Neural cell (in vitro differentiated cells): Measurements from ENCODE around the gene COL23A1. TPM values are rescaled to one million over a fixed set of nuclear protein-coding genes. Genes with fewer than 3 reads are reported as not detected.

Source experiments
- H2AFZ ChIP-seq: fragments of 200-600, 300-800 bp; sonication (generic), shearing (Covaris generic); 2 replicates; pipeline ENCODE4 v1.6.0; 2014; ENCODE audit warnings: low read depth, mild to moderate bottlenecking, antibody characterized with exemption, low read length, moderate library complexity
- H3F3A ChIP-seq: fragments of 200-600 bp; shearing (Covaris generic); 2 replicates; pipeline ENCODE4 v1.6.1; 2016; ENCODE audit warnings: mild to moderate bottlenecking, moderate library complexity, mixed read lengths, antibody characterized with exemption, low read length; ENCODE audit not compliant: insufficient read depth, poor library complexity, severe bottlenecking
- H3K27ac ChIP-seq: fragments of 200-600, 300-800 bp; sonication (generic), shearing (Covaris generic); 2 replicates; pipeline ENCODE4 v1.5.1; 2014; ENCODE audit warnings: mild to moderate bottlenecking, low read length, moderate library complexity
- H3K27me3 ChIP-seq: fragments of 300-800, 200-600 bp; sonication (generic), shearing (Covaris generic); 2 replicates; pipeline ENCODE4 v1.6.0; 2014; ENCODE audit warnings: mild to moderate bottlenecking, low read depth, low read length, moderate library complexity; ENCODE audit not compliant: insufficient read depth
- H3K36me3 ChIP-seq: fragments of 300-800, 200-600 bp; sonication (generic), shearing (Covaris generic); 2 replicates; pipeline ENCODE4 v1.5.1; 2014; ENCODE audit warnings: mild to moderate bottlenecking, antibody characterized with exemption, low read length, moderate library complexity; ENCODE audit not compliant: insufficient read depth
- H3K4me2 ChIP-seq: fragments of 300-800, 200-600 bp; sonication (generic), shearing (Covaris generic); 2 replicates; pipeline ENCODE4 v1.6.0; 2014; ENCODE audit warnings: mild to moderate bottlenecking, low read length
- H3K4me3 ChIP-seq: fragments of 300-800, 200-600 bp; sonication (generic), shearing (Covaris generic); 2 replicates; pipeline ENCODE4 v1.5.1; 2014; ENCODE audit warnings: mild to moderate bottlenecking, low read length, moderate library complexity
- H3K79me2 ChIP-seq: fragments of 200-600 bp; shearing (Covaris generic); replicated peaks from 2 replicates; pipeline ENCODE4 v1.6.0; 2014; ENCODE audit warnings: mild to moderate bottlenecking, low read length, moderate library complexity; ENCODE audit not compliant: insufficient read depth
- H3K9ac ChIP-seq: fragments of 300-800, 200-600 bp; sonication (generic), shearing (Covaris generic); 2 replicates; pipeline ENCODE4 v1.6.1; 2016; ENCODE audit warnings: mild to moderate bottlenecking, low read length, mixed read lengths
- H3K9me2 ChIP-seq: fragments of 200-600 bp; shearing (Covaris generic); 2 replicates; pipeline ENCODE4 v1.6.1; 2016; ENCODE audit warnings: mild to moderate bottlenecking, low read length, mixed read lengths; ENCODE audit not compliant: insufficient read depth
- H3K9me3 ChIP-seq: fragments of 200-600, 300-800 bp; sonication (generic), shearing (Covaris generic); 2 replicates; pipeline ENCODE4 v1.6.1; 2016; ENCODE audit warnings: mild to moderate bottlenecking, mixed run types, low read length, moderate library complexity, mixed read lengths
- H4K20me1 ChIP-seq: fragments of 200-600 bp; shearing (Covaris generic); 2 replicates; pipeline ENCODE4 v1.6.1; 2016; ENCODE audit warnings: mild to moderate bottlenecking, mixed run types; ENCODE audit not compliant: insufficient read depth
- EP300 ChIP-seq: fragments of 450-650 bp; conservative IDR thresholded peaks from 2 replicates; pipeline ENCODE4 v1.6.1; 2014; ENCODE audit warnings: antibody characterized with exemption, mild to moderate bottlenecking, moderate library complexity; ENCODE audit not compliant: poor library complexity, severe bottlenecking
- EZH2 ChIP-seq: fragments of 200-600, 300-800 bp; shearing (Covaris generic), sonication (generic); IDR thresholded peaks from 2 replicates; pipeline ENCODE4 v1.6.1; 2014; ENCODE audit warnings: antibody characterized with exemption, low read length, borderline replicate concordance, mild to moderate bottlenecking; ENCODE audit not compliant: insufficient read depth, poor library complexity, severe bottlenecking
- MXI1 ChIP-seq: fragments of 450-650 bp; conservative IDR thresholded peaks from 2 replicates; pipeline ENCODE4 v1.6.1; 2014; ENCODE audit warnings: antibody characterized with exemption, mild to moderate bottlenecking; ENCODE audit not compliant: poor library complexity, severe bottlenecking
- POLR2AphosphoS5 ChIP-seq: IDR thresholded peaks from 2 replicates; pipeline ENCODE4 v1.6.1; 2012
- RAD21 ChIP-seq: fragments of 450-650 bp; conservative IDR thresholded peaks from 2 replicates; pipeline ENCODE4 v1.6.1; 2014; ENCODE audit warnings: antibody characterized with exemption, mild to moderate bottlenecking, moderate library complexity
- SMC3 ChIP-seq: fragments of 450-650 bp; conservative IDR thresholded peaks from 2 replicates; pipeline ENCODE4 v1.6.1; 2014; ENCODE audit warnings: antibody characterized with exemption, mild to moderate bottlenecking, moderate library complexity; ENCODE audit not compliant: poor library complexity
- TAF1 ChIP-seq: IDR thresholded peaks from 2 replicates; pipeline ENCODE4 v1.6.1; 2012; ENCODE audit warnings: low read depth
- polyA plus RNA-seq: library from polyadenylated mRNA; depleted of rRNA; stranded (reverse); fragments of >200 nt; gene quantifications from 2 replicates; pipeline ENCODE4 v1.2.3, GENCODE V29; 2014
- TF ChIP-seq, protein P1 (sequence below): fragments of 450-650 bp; IDR thresholded peaks from 2 replicates; pipeline ENCODE4 v1.5.1; 2014; ENCODE audit warnings: antibody characterized with exemption, mild to moderate bottlenecking, moderate library complexity; ENCODE audit not compliant: poor library complexity, severe bottlenecking
- TF ChIP-seq, protein P2 (sequence below): IDR thresholded peaks from 2 replicates; pipeline ENCODE4 v1.6.1; 2012; ENCODE audit warnings: borderline replicate concordance

The COL23A1 gene
- polyA plus RNA-seq, 1 donor from 2014 or later, result not detected

DNA sequence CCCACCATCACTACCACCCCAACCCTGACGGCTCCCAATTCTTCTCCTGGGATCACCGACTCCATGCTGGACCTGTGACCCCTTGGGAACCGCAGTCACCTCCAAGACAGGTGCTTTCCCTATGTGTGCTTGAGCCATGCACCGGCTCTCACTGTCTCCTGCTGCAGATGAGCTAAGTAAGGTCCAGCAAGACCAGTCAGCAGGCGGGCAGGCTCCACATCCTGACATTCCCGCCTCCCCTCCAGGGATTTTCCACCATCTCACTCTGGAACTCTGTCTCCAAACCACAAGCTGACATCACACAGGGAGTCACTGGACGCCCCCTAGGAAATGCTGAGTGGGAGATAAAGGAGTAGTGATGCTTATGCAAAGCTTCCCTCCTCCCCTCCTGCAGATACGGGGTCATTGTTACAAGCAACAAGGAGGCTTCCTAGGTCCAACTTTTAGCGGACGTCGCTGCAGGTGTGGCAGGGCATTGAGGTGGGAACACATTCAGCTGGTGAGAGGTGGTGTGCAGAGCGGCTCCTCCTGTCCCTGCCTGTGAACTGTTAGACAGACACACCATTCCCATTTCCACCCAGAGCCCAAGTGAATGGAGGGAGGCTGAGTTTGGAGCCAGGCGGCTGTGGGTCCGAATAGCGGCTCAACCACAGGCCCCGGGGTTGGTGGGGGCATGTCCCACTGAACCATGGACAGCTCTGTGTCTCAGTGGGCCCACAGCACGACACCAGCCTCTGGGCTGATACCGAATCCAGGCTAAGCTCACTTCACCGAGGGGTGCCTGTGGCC is 228.3 kb downstream of the COL23A1 start:
- Histone ChIP-seq H3K9me2 (no peaks in the 10 kb centered on the region), H3K27me3 (no peaks in the 10 kb centered on the region), H2AFZ (no peak overlapping the region), H3K27ac (no peak overlapping the region), H3F3A (no peaks in the 10 kb centered on the region), H3K4me2 (no peak overlapping the region), H3K9ac (no peak overlapping the region), H4K20me1 (no peaks in the 10 kb centered on the region), H3K4me3 (no peak overlapping the region), H3K9me3 (no peaks in the 10 kb centered on the region), H3K36me3 (no peaks in the 10 kb centered on the region), H3K79me2 (no peaks in the 10 kb centered on the region)
- TF ChIP-seq, protein P1, sequence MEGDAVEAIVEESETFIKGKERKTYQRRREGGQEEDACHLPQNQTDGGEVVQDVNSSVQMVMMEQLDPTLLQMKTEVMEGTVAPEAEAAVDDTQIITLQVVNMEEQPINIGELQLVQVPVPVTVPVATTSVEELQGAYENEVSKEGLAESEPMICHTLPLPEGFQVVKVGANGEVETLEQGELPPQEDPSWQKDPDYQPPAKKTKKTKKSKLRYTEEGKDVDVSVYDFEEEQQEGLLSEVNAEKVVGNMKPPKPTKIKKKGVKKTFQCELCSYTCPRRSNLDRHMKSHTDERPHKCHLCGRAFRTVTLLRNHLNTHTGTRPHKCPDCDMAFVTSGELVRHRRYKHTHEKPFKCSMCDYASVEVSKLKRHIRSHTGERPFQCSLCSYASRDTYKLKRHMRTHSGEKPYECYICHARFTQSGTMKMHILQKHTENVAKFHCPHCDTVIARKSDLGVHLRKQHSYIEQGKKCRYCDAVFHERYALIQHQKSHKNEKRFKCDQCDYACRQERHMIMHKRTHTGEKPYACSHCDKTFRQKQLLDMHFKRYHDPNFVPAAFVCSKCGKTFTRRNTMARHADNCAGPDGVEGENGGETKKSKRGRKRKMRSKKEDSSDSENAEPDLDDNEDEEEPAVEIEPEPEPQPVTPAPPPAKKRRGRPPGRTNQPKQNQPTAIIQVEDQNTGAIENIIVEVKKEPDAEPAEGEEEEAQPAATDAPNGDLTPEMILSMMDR, result no peak
- TF ChIP-seq EP300, result no peak
- TF ChIP-seq, protein P2, sequence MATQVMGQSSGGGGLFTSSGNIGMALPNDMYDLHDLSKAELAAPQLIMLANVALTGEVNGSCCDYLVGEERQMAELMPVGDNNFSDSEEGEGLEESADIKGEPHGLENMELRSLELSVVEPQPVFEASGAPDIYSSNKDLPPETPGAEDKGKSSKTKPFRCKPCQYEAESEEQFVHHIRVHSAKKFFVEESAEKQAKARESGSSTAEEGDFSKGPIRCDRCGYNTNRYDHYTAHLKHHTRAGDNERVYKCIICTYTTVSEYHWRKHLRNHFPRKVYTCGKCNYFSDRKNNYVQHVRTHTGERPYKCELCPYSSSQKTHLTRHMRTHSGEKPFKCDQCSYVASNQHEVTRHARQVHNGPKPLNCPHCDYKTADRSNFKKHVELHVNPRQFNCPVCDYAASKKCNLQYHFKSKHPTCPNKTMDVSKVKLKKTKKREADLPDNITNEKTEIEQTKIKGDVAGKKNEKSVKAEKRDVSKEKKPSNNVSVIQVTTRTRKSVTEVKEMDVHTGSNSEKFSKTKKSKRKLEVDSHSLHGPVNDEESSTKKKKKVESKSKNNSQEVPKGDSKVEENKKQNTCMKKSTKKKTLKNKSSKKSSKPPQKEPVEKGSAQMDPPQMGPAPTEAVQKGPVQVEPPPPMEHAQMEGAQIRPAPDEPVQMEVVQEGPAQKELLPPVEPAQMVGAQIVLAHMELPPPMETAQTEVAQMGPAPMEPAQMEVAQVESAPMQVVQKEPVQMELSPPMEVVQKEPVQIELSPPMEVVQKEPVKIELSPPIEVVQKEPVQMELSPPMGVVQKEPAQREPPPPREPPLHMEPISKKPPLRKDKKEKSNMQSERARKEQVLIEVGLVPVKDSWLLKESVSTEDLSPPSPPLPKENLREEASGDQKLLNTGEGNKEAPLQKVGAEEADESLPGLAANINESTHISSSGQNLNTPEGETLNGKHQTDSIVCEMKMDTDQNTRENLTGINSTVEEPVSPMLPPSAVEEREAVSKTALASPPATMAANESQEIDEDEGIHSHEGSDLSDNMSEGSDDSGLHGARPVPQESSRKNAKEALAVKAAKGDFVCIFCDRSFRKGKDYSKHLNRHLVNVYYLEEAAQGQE, result no peak

DNA sequence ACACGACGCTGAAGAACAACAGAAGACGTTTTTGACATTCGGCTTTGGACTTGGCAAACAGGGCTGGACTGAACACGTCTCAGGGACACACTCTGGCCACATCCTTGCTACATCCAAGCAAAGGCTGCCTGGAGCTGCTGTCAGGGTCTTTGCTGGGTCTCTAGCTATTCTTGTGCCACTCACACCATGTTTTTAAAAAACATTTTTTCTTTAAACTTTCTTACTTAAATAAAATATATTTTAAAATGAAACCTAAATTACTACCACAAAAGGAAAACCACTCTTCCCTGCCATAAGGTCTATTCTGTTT is 229.3 kb downstream of the COL23A1 start:
- no peak overlapping the region for H3K9ac ChIP-seq
- no peaks in the 10 kb centered on the region for H3K36me3 ChIP-seq
- no peak overlapping the region for H3K4me2 ChIP-seq
- H3K27ac ChIP-seq, result no peak overlapping the region
- H3K4me3 ChIP-seq, result no peak overlapping the region
- TF ChIP-seq EZH2 (no peak), MXI1 (no peak), TAF1 (no peak), EP300 (no peak), SMC3 (no peak), RAD21 (no peak), POLR2AphosphoS5 (no peak)
- TF ChIP-seq, protein P2, result no peak
- TF ChIP-seq, protein P1, result no peak
- no peaks in the 10 kb centered on the region for H4K20me1 ChIP-seq
- no peaks in the 10 kb centered on the region for H3K79me2 ChIP-seq
- no peaks in the 10 kb centered on the region for H3F3A ChIP-seq
- H3K9me3 ChIP-seq, result no peaks in the 10 kb centered on the region
- H2AFZ ChIP-seq, result no peak overlapping the region
- H3K27me3 ChIP-seq, result no peaks in the 10 kb centered on the region
- no peaks in the 10 kb centered on the region for H3K9me2 ChIP-seq
